ENCODE data around the gene NALCN.

DNA sequence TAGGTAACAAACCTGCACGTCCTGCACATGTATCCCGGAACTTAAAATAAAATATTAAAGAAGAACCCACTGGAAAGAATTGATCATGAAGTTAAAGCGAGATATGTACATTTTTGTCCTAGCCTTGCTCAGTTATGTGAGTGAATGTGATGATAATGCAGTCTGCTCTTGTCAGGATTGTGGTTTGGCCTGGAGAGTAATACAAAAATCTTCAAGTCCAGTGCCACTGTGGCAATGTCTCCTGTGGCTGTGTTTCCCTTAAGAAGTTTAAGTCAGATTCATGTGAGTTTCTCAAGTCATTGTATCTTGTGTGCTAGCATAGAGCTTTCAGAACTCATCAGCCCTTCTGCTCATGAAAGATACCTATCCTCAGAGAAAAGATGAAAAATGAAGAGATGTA, 18.2 kb upstream of the NALCN start:
- no peak for TF ChIP-seq CEBPB (IDR thresholded peaks at IDR 0.05)
- TF ChIP-seq, protein P1, sequence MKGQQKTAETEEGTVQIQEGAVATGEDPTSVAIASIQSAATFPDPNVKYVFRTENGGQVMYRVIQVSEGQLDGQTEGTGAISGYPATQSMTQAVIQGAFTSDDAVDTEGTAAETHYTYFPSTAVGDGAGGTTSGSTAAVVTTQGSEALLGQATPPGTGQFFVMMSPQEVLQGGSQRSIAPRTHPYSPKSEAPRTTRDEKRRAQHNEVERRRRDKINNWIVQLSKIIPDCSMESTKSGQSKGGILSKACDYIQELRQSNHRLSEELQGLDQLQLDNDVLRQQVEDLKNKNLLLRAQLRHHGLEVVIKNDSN (IDR thresholded peaks at IDR 0.05): no peak
- no peak for TF ChIP-seq RAD21 (IDR thresholded peaks at IDR 0.05; ENCODE audit: low read depth)
- TF ChIP-seq ZBTB7A (IDR thresholded peaks at IDR 0.05; ENCODE audit: low read depth): no peak
- TF ChIP-seq, protein P2, sequence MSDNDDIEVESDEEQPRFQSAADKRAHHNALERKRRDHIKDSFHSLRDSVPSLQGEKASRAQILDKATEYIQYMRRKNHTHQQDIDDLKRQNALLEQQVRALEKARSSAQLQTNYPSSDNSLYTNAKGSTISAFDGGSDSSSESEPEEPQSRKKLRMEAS (IDR thresholded peaks at IDR 0.05): no peak
- no peak for TF ChIP-seq FOXM1 (IDR thresholded peaks at IDR 0.05; ENCODE audit: borderline replicate concordance, low read depth)
- TF ChIP-seq, protein P3, sequence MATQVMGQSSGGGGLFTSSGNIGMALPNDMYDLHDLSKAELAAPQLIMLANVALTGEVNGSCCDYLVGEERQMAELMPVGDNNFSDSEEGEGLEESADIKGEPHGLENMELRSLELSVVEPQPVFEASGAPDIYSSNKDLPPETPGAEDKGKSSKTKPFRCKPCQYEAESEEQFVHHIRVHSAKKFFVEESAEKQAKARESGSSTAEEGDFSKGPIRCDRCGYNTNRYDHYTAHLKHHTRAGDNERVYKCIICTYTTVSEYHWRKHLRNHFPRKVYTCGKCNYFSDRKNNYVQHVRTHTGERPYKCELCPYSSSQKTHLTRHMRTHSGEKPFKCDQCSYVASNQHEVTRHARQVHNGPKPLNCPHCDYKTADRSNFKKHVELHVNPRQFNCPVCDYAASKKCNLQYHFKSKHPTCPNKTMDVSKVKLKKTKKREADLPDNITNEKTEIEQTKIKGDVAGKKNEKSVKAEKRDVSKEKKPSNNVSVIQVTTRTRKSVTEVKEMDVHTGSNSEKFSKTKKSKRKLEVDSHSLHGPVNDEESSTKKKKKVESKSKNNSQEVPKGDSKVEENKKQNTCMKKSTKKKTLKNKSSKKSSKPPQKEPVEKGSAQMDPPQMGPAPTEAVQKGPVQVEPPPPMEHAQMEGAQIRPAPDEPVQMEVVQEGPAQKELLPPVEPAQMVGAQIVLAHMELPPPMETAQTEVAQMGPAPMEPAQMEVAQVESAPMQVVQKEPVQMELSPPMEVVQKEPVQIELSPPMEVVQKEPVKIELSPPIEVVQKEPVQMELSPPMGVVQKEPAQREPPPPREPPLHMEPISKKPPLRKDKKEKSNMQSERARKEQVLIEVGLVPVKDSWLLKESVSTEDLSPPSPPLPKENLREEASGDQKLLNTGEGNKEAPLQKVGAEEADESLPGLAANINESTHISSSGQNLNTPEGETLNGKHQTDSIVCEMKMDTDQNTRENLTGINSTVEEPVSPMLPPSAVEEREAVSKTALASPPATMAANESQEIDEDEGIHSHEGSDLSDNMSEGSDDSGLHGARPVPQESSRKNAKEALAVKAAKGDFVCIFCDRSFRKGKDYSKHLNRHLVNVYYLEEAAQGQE (IDR thresholded peaks at IDR 0.05; ENCODE audit: low read depth): no peak
- no peak for TF ChIP-seq EP300 (IDR thresholded peaks at IDR 0.05; ENCODE audit: borderline replicate concordance)
- TF ChIP-seq CREB1 (IDR thresholded peaks at IDR 0.05; ENCODE audit: low read depth): no peak
- TF ChIP-seq TAF1 (IDR thresholded peaks at IDR 0.05; ENCODE audit: low read depth): no peak
- no peak for TF ChIP-seq NFIC (IDR thresholded peaks at IDR 0.05)

Measured in Ishikawa (cell line).